IgD-negative memory B cell (primary cell): ENCODE data around the gene UBE2D4. TPM values are rescaled to one million over a fixed set of nuclear protein-coding genes. Genes with fewer than 3 reads are reported as not detected.
A peak's percentile ranks its signal among the peaks of the same experiment; 100 is the strongest.

ENCODE experiments used
- H3K27ac Mint-ChIP-seq, 3 donors: one replicate each; pipeline ENCODE4 v1.8.0; 2020 to 2022; ENCODE audit warnings: mild to moderate bottlenecking in 3 of 3, mixed read lengths in 3 of 3, moderate library complexity in 1 of 3
- H3K27me3 Mint-ChIP-seq: one replicate; pipeline ENCODE4 v1.8.0; 2021; ENCODE audit warnings: mixed read lengths
- H3K36me3 Mint-ChIP-seq: one replicate; pipeline ENCODE4 v1.8.0; 2020; ENCODE audit warnings: mild to moderate bottlenecking, mixed read lengths
- H3K4me1 Mint-ChIP-seq, 3 donors: one replicate each; pipeline ENCODE4 v1.8.0; 2020 to 2022; ENCODE audit warnings: mixed read lengths in 3 of 3, mild to moderate bottlenecking in 1 of 3
- H3K4me3 Mint-ChIP-seq, 4 donors: one replicate each; pipeline ENCODE4 v1.8.0; 2020 to 2022; ENCODE audit warnings: mild to moderate bottlenecking in 4 of 4, mixed read lengths in 4 of 4, moderate library complexity in 3 of 4
- H3K9me3 Mint-ChIP-seq, 3 donors: one replicate each; pipeline ENCODE4 v1.8.0; 2020 to 2021; ENCODE audit warnings: mixed read lengths in 3 of 3, mild to moderate bottlenecking in 1 of 3
- polyA plus RNA-seq: library from polyadenylated mRNA; unstranded; fragments of 300-500 nt; fragmentation: Illumina TruSeq; gene quantifications from one replicate; pipeline ENCODE4 v1.2.3, GENCODE V29; 2021

UBE2D4 gene
- polyA plus RNA-seq, 1 donor from 2014 or later: 15.1 TPM

DNA sequence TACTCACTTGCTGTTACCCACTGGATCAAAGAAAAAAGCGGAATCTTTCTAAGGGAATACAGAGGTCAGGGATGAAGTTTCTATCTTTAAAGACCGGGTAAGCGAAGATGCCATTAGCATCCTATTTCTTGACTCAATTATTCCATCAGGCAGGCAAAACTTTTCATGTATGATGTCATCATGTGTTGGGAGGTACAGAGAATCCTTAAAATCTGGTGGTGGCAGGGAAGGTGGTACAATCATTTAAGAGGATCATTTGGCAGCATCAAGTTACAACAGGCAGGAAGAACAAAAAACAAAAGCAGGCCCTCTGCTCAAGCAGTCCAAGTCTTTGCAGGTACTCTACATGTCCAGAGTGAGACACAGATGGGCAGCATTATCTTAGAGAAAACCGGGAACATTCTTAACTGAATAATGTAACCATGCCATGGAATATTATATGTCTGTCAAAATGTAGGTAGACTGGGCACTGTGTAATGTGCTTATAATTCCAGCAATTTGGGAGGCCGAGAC, 23.6 kb upstream of the UBE2D4 start:
- H3K27ac Mint-ChIP-seq: peak overlapping the region in 2 of 3 donors; percentile 27 to 90
- H3K4me3 Mint-ChIP-seq: peak overlapping the region in 1 of 4 donors; percentile 63
- no peaks in the 10 kb centered on the region for H3K36me3 Mint-ChIP-seq
- H3K4me1 Mint-ChIP-seq: peaks cover 22 to 40% (median 28%) of the 10 kb centered on the region in 3 donors
- no peaks in the 10 kb centered on the region for H3K27me3 Mint-ChIP-seq
- no peaks in the 10 kb centered on the region for H3K9me3 Mint-ChIP-seq

DNA sequence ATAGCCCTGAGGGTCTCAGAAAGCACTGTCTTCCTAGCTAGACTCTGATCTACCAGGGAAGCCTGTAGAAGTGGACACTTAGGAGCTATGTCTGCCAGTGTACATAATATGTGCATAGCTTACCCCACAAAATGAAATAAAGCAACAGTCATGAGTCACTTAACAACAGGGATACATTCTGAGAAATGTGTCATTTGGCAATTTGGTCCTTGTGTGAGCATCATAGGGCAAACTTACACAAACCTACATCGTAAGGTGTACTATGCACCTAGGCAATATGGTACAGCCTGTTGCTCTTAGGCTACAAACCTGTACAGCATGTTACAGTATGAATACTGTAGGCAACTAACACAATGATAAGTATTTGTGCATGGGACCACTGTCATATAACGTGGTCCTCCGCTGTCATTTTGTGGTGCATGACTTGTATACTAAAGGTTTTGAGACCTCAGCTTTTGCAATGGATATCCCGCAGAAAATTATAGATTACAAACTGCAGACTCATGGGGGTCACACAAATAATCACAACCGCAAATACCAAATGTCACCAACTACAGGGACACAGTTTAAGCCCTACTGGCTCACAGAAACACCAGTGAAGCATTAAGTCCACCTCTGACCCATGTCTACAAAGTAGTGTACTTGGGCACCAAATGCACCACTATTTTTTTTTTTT, 21.6 kb upstream of the UBE2D4 start:
- Mint-ChIP-seq H3K27me3 (no peaks in the 10 kb centered on the region), H3K4me3 (peak overlapping the region in 2 of 4 donors; percentile 51 to 95), H3K36me3 (no peaks in the 10 kb centered on the region), H3K27ac (peak overlapping the region; percentile 23 to 84 (median 79)), H3K9me3 (no peaks in the 10 kb centered on the region), H3K4me1 (peaks cover 19 to 48% (median 28%) of the 10 kb centered on the region in 3 donors)

DNA sequence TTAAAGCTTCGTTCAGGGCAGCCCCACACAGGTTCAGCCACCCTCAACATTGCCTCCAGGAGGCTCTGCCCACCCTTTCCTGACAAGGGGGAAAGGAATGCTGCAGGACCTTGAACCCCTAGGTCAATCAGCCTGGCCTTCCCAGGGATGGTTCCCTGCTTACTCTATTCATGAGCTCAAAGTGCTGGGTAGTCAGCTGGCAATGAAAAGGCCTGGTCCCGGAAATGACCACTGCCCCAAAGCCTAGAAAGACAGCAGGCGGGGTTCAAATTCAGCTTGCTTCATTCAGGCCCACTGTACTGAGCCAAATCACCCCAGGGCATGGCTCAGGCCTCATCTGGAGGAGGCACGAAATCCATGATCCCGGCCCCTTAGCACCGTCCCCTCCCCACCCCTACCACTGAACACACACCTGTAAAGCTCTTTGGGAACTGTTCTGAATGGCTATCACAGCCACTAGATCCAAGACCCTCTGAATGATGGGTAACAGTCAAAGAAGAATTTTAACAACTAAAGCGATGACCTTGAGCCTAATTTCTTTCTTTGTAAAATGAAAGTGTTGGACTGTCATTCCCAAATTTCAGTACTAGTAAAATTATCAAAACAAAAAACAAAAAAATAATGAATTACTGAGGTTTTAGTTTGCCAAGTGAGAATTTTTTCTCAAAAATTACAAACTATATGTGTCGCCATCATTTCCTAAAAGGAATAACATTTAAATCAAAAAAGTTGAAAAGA, 20.9 kb upstream of the UBE2D4 start:
- no peaks in the 10 kb centered on the region for H3K36me3 Mint-ChIP-seq
- peak overlapping the region; percentile 24 to 96 (median 79) for H3K27ac Mint-ChIP-seq
- H3K27me3 Mint-ChIP-seq: no peaks in the 10 kb centered on the region
- peak overlapping the region; percentile 94 to 98 (median 96) for H3K4me3 Mint-ChIP-seq
- H3K4me1 Mint-ChIP-seq: peaks cover 19 to 48% (median 28%) of the 10 kb centered on the region in 3 donors
- no peaks in the 10 kb centered on the region for H3K9me3 Mint-ChIP-seq

DNA sequence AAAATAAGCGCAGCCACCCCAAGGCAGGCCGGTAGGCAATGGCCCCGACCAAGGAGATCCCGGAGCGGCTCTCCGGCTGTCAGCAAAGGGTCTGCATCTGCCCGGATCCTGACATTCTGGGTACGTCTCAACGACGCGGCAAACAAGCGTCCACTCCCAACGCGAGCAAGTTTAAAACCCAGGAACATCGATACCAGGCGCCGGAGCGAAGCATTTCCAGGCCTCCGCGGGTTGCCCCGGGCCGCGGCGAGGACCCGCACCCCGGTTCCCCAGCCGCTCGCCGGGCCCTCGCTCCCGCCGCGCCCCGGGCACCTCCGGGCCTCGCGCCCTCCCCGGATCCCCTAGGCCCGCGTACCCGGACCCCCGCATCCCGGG, 20.3 kb upstream of the UBE2D4 start:
- Mint-ChIP-seq H3K36me3 (no peaks in the 10 kb centered on the region), H3K4me1 (peaks cover 16 to 44% (median 28%) of the 10 kb centered on the region in 3 donors), H3K27me3 (no peaks in the 10 kb centered on the region)

DNA sequence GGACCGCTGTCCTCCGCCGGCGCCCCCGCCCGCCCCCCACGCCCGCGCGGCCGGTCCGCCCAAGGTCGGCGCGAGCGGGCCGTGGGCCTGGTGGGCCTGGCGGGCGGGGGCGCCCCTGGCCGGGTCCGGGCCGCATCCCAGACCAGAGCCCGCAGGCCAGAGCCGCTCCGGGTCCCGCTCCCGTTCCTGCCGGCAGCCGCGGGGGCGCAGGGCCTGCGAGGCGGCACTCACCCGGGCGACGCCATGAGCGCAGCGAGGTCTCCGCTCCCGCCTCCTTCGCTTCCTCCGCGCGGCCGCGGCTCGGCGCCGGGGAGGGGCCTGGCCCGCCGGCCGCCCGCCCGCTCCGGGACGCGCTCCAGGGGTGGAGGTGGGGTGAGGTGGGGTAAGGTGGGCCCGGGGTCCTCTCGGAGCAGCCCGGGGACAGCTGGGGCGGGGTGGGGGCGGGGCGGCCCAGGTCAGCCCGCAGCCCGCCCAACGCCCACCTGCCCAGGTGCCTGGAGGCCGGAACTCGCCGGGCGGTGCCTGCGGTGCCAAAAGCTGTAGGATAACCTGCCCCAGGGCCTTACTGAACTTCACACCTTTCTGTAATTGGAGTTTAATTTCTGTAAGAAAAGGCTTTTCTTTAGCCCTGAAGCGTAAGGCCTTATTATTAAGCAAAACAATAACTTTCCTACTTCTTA, 19.8 kb upstream of the UBE2D4 start, which contains the start of gene URGCP:
TSS of gene URGCP (minus strand) at position 266 of the 680 bp plus-strand sequence. CDS start at position 245, 21 bp downstream.
- H3K27ac Mint-ChIP-seq: peak within 1 kb of the TSS; percentile 57 to 96 (median 79)
- no peaks in the 10 kb centered on the region for H3K9me3 Mint-ChIP-seq
- peaks cover 14 to 42% (median 28%) of the 10 kb centered on the region in 3 donors for H3K4me1 Mint-ChIP-seq
- no peaks in the 10 kb centered on the region for H3K36me3 Mint-ChIP-seq
- no peaks in the 10 kb centered on the region for H3K27me3 Mint-ChIP-seq
- peak within 1 kb of the TSS; percentile 94 to 98 (median 96) for H3K4me3 Mint-ChIP-seq

More for the DNA sequence above, 20.3 kb upstream of the UBE2D4 start:
- no peaks in the 10 kb centered on the region for H3K9me3 Mint-ChIP-seq
- peak overlapping the region; percentile 24 to 96 (median 79) for H3K27ac Mint-ChIP-seq
- H3K4me3 Mint-ChIP-seq: peak overlapping the region; percentile 94 to 98 (median 96)

DNA sequence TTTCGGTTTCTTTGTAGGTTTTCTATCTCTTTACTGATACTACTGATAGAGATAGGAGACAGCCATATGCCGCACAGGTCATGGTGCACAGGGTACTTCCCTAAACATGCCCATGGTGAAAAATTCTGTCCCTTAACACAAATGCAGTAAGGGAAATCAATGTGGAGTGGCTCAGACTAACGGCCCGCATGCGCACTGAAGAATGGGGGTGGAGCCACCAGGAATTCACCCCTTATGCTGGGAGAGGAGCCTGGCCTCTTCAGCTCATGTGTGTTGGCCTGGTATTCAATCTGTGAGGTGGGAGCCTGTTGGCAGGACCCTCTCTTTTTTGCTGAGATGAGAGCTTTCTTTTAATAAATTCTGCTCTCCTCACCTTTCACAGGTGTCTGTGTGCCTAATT, 11.4 kb upstream of the UBE2D4 start:
- no peak overlapping the region for H3K4me3 Mint-ChIP-seq
- no peaks in the 10 kb centered on the region for H3K4me1 Mint-ChIP-seq
- no peaks in the 10 kb centered on the region for H3K9me3 Mint-ChIP-seq
- no peak overlapping the region for H3K27ac Mint-ChIP-seq
- H3K36me3 Mint-ChIP-seq: no peaks in the 10 kb centered on the region
- H3K27me3 Mint-ChIP-seq: no peaks in the 10 kb centered on the region

DNA sequence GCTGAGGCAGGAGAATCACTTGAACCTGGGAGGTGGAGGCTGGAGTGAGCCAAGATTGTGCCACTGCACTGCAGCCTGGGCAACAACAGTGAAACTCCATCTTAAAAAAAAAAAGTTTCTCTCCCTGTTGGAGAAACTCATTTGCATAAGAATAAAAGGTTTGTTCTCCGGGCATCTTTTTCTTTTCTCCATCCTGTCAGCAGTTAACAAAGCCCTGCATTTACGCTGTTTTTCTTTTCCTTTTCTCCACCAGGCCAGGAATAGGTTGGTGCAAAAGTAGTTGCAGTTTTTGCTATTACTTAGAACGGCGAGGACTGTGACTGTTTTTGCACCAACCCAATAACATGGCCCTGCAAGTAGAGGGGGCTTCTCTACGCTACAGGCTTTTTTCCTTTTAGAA, 10.3 kb upstream of the UBE2D4 start:
- no peaks in the 10 kb centered on the region for H3K27me3 Mint-ChIP-seq
- H3K4me3 Mint-ChIP-seq: peak overlapping the region in 1 of 4 donors; percentile 26
- H3K27ac Mint-ChIP-seq: no peak overlapping the region
- H3K9me3 Mint-ChIP-seq: no peaks in the 10 kb centered on the region
- H3K4me1 Mint-ChIP-seq: no peaks in the 10 kb centered on the region
- no peaks in the 10 kb centered on the region for H3K36me3 Mint-ChIP-seq

DNA sequence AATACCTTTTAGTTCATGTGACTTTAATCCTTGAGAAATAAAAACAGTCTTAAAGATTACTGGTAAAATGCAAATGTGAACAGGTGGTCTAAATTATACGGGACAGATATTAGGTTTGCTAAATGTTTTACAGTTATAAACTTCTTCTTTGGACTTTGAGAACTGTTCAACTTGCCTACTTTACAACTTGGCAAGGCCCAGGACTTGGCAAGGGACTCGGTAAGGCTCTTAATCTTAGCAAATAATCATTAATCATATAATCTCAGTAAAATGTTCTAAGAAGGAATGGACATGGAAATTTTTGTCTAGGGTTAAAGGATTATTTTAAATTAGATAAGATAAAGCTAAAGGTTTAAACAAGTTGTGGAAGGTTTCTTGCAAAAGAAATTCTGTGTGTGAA, 4.8 kb upstream of the UBE2D4 start:
- no peaks in the 10 kb centered on the region for H3K36me3 Mint-ChIP-seq
- H3K4me3 Mint-ChIP-seq: no peak overlapping the region
- no peaks in the 10 kb centered on the region for H3K27me3 Mint-ChIP-seq
- H3K27ac Mint-ChIP-seq: peak overlapping the region in 1 of 3 donors; percentile 74
- H3K9me3 Mint-ChIP-seq: no peaks in the 10 kb centered on the region
- H3K4me1 Mint-ChIP-seq: peaks cover 0 to 12% (median 10%) of the 10 kb centered on the region in 3 donors

DNA sequence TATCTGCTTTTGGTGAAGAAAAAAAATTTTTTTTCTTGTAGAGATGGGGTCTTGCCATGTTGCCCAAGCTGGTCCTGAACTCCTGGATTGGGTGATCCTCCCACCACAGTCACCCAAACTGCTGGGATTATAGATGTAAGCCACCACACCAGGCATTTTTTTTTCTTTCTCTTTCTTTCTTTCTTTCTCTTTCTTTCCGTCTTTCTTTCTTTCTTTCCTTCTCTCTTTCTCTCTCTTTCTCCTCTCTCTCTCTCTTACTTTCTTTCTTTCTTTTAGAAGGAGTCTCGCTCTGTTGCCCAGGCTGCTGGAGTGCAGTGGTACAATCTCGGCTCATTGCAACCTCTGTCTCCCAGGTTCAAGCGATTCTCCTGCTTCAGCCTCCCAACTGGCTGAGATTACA, 3.5 kb upstream of the UBE2D4 start:
- peaks cover 0 to 19% (median 16%) of the 10 kb centered on the region in 3 donors for H3K4me1 Mint-ChIP-seq
- no peaks in the 10 kb centered on the region for H3K27me3 Mint-ChIP-seq
- peak overlapping the region in 1 of 3 donors; percentile 60 for H3K27ac Mint-ChIP-seq
- H3K36me3 Mint-ChIP-seq: no peaks in the 10 kb centered on the region
- H3K4me3 Mint-ChIP-seq: peak overlapping the region in 1 of 4 donors; percentile 12
- H3K9me3 Mint-ChIP-seq: no peaks in the 10 kb centered on the region

DNA sequence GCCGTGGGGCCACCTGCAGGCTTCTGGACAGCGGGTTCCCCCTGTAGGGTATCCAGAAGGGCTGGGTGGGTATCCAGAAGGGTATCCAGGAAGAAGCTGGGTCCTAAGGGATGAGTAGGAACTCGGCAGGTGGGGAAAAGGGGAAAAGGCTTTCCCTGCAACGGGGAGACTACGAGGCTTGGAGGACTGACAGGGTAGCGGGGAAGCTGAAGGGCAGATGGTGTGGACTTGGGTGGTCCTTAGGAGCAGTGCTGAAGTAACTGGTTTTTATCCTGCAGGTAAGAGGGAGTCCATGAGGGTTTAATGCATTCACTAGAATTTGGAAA, 525 bp downstream of the UBE2D4 start:
- no peaks in the 10 kb centered on the region for H3K27me3 Mint-ChIP-seq
- peaks cover 5 to 21% (median 21%) of the 10 kb centered on the region in 3 donors for H3K4me1 Mint-ChIP-seq
- H3K36me3 Mint-ChIP-seq: no peaks in the 10 kb centered on the region

DNA sequence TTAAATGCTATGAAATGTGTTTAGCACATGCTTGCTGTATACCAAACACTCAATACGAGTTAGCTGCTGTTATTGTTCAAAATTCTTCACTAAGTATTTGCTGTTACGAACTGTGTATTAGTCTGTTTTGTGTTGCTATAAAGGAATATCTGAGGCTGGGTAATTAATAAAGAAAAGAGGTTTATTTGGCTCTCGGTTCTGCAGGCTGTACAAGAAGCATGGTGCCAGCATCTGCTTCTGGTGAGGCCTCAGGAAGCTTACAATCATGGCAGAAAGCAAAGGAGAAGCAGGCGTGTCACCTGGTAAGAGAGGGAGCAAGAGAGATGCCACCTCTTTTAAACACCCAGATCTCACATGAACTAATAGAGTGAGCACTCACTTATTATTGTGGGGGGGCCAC, 1.6 kb downstream of the UBE2D4 start:
- H3K36me3 Mint-ChIP-seq: no peaks in the 10 kb centered on the region

More for the DNA sequence above, 525 bp downstream of the UBE2D4 start:
- peak overlapping the region; percentile 87 to 96 (median 95) for H3K27ac Mint-ChIP-seq
- H3K9me3 Mint-ChIP-seq: no peaks in the 10 kb centered on the region
- H3K4me3 Mint-ChIP-seq: peak overlapping the region; percentile 90 to 95 (median 92)

DNA sequence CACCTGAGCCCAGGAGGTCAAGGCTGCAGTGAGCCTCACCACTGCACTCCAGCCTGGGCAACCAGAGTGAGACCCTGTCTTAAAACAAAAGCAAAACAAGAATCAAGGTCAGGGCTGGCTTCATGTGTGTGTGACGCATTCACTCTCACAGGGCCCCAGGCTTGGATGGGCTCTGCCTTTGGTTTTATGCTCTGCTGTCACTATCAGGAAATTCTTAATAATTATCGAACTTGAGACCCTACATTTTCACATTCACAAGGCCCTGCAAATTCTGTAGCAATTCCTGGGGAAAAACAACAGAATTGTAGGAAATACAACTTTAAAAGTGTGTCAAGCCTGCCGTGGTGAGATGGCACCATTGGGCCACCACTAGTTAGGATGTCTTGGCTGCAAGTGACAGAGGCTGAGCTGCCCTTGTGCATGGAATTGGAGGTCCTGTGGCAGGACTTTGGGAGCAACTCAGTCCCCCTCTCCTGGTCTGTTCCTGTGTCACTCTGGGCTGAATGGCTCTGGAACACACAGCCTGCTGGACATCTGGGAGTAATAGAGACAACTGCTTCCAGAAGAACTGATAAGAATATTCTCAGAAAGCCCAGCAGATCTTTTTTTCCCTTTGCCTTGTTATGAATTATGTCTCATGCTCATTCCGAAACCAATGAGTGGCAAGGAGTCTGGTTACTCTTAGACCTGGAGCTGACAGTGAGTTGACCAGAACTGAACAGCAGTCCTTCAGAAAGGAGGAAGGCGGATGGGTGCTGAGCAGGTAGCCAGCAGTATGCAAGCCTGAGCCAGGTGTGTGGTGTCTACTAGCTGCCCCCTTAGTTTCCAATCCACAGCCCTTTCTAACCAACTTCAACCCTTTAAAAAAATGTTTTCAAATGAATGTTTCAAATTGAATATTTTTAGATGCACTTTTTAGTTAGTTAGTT, 3.6 kb downstream of the UBE2D4 start:
- Mint-ChIP-seq H3K27ac (no peak overlapping the region), H3K4me3 (peak overlapping the region in 1 of 4 donors; percentile 60), H3K36me3 (no peaks in the 10 kb centered on the region), H3K4me1 (peaks cover 5 to 16% (median 16%) of the 10 kb centered on the region in 3 donors), H3K9me3 (no peaks in the 10 kb centered on the region), H3K27me3 (no peaks in the 10 kb centered on the region)

More for the DNA sequence above, 1.6 kb downstream of the UBE2D4 start:
- Mint-ChIP-seq H3K27ac (peak overlapping the region; percentile 34 to 95 (median 87)), H3K27me3 (no peaks in the 10 kb centered on the region), H3K4me3 (peak overlapping the region in 3 of 4 donors; percentile 3 to 90 (median 84)), H3K4me1 (peaks cover 5 to 20% (median 19%) of the 10 kb centered on the region in 3 donors), H3K9me3 (no peaks in the 10 kb centered on the region)

DNA sequence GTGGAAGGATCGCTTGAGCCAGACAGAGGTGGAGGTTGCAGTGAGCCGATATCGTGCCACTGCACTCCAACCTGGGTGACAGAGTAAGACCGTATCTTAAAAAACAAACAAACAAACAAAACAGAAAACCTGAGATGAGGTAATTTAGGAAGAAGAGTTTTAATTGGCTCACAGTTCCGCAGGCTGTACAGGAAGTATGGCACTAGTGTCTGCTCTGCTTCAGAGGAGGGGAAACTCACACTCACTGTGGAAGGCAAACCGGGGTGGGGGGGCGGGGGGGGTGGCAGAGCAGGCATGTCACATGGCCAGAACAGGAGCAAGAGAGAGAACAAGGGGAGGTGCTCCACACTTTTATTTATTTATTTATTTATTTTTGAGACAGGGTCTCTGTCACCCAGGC, 5.1 kb downstream of the UBE2D4 start:
- no peaks in the 10 kb centered on the region for H3K9me3 Mint-ChIP-seq
- peak overlapping the region in 1 of 4 donors; percentile 17 for H3K4me3 Mint-ChIP-seq
- H3K27ac Mint-ChIP-seq: no peak overlapping the region
- H3K36me3 Mint-ChIP-seq: no peaks in the 10 kb centered on the region
- H3K4me1 Mint-ChIP-seq: peaks cover 5 to 11% (median 11%) of the 10 kb centered on the region in 3 donors
- H3K27me3 Mint-ChIP-seq: no peaks in the 10 kb centered on the region
